AG10803 (cell line): ENCODE data around the gene GABRB3.

Source experiments
- DNase-seq: peaks from one replicate; pipeline ENCODE4 v3.0.0; 2010; ENCODE audit warnings: low read depth
- H3K4me3 ChIP-seq: 2 replicates; pipeline ENCODE4 v1.5.1; 2011; ENCODE audit warnings: mild to moderate bottlenecking, low read length, control low read depth
- TF ChIP-seq, protein P1 (sequence below): conservative IDR thresholded peaks from 2 replicates; pipeline ENCODE4 v1.5.1; 2011; ENCODE audit warnings: mild to moderate bottlenecking, low read length, control low read depth, inconsistent platforms

The GABRB3 gene

DNA sequence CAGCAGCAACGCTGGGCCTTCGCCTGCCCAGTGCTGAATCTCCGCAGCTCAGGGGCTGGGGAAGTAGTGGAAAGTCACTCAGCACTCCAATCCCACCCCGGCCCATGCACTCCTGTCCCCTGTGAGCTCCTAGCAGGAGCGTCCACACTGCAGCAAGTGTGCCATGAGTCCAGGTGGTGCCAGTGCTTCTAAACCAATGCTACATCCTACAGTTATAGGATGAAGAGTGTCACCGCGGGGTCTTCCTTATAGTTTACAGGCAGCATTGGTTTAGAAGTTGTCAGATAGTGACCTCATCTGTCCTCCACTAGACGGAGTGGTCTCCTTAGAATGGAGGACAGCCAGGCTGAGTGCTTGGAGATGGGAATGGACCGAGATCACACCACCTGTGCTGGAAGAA lies 221.4 kb downstream of the GABRB3 start:
- DNase-seq: no peak
- TF ChIP-seq, protein P1, sequence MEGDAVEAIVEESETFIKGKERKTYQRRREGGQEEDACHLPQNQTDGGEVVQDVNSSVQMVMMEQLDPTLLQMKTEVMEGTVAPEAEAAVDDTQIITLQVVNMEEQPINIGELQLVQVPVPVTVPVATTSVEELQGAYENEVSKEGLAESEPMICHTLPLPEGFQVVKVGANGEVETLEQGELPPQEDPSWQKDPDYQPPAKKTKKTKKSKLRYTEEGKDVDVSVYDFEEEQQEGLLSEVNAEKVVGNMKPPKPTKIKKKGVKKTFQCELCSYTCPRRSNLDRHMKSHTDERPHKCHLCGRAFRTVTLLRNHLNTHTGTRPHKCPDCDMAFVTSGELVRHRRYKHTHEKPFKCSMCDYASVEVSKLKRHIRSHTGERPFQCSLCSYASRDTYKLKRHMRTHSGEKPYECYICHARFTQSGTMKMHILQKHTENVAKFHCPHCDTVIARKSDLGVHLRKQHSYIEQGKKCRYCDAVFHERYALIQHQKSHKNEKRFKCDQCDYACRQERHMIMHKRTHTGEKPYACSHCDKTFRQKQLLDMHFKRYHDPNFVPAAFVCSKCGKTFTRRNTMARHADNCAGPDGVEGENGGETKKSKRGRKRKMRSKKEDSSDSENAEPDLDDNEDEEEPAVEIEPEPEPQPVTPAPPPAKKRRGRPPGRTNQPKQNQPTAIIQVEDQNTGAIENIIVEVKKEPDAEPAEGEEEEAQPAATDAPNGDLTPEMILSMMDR: no peak
- no peak overlapping the region for H3K4me3 ChIP-seq

DNA sequence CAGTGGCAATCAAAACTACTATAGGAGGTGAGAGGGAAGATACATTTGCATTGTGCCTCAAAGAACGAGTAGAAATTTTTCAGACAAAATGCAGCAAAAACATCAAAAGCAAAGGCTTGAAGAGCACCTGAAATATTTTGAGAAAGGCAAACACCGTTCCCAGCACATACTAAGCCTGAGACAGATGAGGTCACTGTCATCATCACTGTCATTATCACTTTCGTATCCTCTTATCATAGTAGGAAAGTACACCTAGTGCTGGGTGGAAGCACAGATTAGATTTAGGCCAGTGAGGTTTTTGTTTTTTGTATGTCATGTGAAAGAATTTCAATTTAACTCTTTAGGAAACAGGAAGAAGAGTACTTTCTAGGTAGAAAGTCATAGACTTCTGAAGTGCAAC lies 222.0 kb downstream of the GABRB3 start:
- TF ChIP-seq, protein P1: no peak
- DNase-seq: no peak
- H3K4me3 ChIP-seq: no peak overlapping the region

DNA sequence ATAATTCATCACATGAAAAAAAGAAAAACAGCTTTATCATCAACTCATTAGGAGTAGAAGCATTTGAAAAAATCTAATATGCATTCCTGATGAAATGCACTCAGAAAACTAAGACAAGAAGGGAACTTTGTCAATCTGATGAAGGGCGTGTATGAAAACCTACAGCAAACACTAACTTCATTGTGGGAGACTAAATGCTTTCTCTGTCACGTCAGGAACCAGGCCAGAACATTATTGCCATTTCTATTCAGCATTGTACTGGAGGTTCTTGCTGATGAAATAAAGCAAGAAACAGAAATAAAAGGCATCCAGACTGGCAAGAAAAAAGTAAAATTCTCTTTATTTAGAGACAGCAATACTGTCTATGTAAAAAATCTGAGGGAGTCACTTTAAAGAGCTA lies 235.2 kb downstream of the GABRB3 start:
- H3K4me3 ChIP-seq: no peak overlapping the region
- DNase-seq: no peak
- TF ChIP-seq, protein P1: no peak

DNA sequence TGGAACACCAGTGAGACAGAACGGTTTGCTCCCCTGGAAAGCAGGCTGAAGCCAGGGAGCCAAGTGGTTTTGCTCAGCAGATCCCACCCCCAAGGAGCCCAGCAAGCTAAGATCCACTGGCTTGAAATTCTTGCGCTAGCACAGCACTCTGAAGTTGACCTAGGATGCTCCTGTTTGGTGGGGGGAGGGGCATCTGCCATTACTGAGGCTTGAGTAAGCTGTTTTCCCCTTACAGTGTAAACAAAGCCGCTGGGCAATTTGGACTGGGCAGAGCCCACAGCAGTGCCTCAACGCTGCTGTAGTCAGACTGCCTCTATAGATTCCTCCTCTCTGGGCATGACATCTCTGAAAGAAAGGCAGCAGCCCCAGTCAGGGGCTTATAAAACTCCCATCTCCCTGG lies 241.4 kb downstream of the GABRB3 start:
- TF ChIP-seq, protein P1: no peak
- no peak overlapping the region for H3K4me3 ChIP-seq
- DNase-seq: no peak

DNA sequence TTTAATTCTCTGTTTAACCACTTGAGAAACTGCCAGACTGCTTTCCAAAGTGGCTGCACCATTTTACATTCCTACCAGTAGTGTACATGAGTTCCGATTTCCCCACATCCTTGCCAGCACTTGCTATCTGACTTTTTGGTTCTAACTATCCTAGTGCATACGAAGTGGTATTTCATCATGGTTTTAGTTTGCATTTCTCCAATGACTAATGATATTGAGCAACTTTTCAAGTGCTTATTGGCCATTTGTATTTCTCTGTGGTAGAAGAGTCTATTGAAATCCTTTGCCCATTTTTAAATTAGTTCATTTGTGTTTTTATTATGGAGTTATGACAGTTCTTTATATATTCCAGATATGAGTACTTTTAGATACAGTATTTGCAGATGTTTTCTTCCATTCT lies 247.8 kb downstream of the GABRB3 start:
- DNase-seq: no peak
- H3K4me3 ChIP-seq: no peak overlapping the region
- TF ChIP-seq, protein P1: no peak

DNA sequence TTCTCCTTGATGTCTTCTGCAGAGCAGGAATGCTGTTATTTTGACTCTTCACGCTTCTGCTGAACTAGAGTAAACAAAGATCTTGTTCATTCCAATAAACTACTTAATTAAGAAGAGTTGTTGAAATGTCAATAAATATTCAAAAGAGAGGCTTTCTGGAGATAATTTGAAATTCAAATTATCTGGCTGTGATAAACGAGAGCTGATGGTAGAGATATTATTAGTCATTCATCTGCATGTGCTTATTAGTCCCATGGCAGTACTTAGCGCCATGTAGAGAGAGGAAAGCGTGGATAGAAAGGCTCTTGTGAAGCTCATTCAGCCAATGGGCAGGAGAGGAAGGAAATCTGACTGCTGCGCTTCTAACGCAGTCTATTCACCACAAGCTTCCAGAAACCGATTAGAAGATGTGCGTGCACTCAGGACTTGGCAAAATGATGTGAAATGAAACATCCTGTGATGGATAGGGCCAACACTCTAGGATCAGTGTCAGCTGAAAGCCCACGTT lies 251.1 kb downstream of the GABRB3 start:
- H3K4me3 ChIP-seq: no peak overlapping the region
- DNase-seq: no peak
- TF ChIP-seq, protein P1: no peak

DNA sequence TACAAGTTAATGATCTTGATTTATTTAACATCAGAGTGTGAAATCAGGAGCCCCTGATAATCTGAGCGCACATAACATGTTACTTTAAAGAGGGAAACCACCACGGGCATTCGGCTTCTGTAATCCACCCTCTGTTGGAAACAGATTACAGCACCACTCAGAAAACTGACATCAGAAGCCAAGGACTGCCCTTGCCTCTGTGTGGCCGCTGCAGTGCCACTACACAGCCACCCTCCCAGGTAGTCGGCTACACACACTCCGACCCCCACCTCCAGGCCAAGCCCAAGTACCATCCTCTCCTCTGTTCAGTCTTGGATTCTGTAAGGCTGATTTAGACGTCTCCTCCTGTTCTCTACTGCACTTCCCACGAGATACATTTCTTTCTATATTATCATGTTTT lies 251.7 kb downstream of the GABRB3 start:
- TF ChIP-seq, protein P1: no peak
- H3K4me3 ChIP-seq: no peak overlapping the region
- DNase-seq: no peak
